Testis (tissue), 2 donors: ENCODE measurements around the gene GJA5.

Experiments
- CTCF ChIP-seq, 3 experiments: fragments of 450-650 bp in 2 of 3; fragments of 200-600 bp in 1 of 3; sonication (generic) in 1 of 3; IDR thresholded peaks; one replicate each; pipeline ENCODE4 v1.5.1; 2016 to 2019; ENCODE audit warnings: antibody characterized with exemption in 3 of 3, mild to moderate bottlenecking in 2 of 3, moderate library complexity in 1 of 3
- POLR2A ChIP-seq: fragments of 450-650 bp; IDR thresholded peaks from one replicate; pipeline ENCODE4 v1.6.1; 2017; ENCODE audit warnings: antibody characterized with exemption, mild to moderate bottlenecking, moderate library complexity

DNA sequence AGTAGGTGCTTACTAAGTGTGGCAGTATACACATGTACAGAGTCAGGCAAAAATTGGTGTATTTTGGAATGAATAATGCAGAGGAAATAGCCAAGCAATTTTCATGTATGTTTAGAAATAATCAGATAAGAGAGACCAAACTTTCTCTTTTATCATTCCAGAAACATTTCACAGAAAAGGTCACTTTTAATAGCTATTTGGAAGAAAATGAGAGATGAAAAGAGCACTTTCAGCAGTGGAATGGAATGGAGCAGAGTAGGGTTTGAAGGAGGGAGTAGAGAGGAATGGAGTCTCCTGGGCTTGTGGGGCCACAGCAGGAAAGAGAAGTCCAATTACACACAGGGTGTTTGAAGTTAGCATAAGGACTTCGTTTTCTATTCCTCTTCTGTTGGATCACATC is 48.8 kb upstream of the GJA5 start:
- TF ChIP-seq CTCF (IDR thresholded peaks at IDR 0.05) (no peak), POLR2A (no peak)
